H1 (cell line): Measurements from ENCODE around the gene VWA2. TPM values are rescaled to one million over a fixed set of nuclear protein-coding genes. Genes with fewer than 3 reads are reported as not detected.

ENCODE experiments used
- ASH2L ChIP-seq: fragments of 200-600, 300-600 bp; sonication (generic); IDR thresholded peaks from one replicate; pipeline ENCODE4 v1.7.1; 2017; ENCODE audit warnings: low read length
- BCL11A ChIP-seq, 2 experiments: IDR thresholded peaks; one replicate each; pipeline ENCODE4 v1.6.1; 2011; ENCODE audit warnings: low read depth in 2 of 2, low read length in 2 of 2, mild to moderate bottlenecking in 2 of 2
- CBX8 ChIP-seq: fragments of 300-800, 300-1000 bp; sonication (generic); IDR thresholded peaks from 2 replicates; pipeline ENCODE4 v1.7.1; 2016; ENCODE audit warnings: low read depth, low read length, borderline replicate concordance
- CHD7 ChIP-seq: fragments of 300-600 bp; sonication (generic); IDR thresholded peaks from 2 replicates; pipeline ENCODE4 v1.7.1; 2012; ENCODE audit warnings: low read length, moderate library complexity, mild to moderate bottlenecking, inconsistent platforms; ENCODE audit not compliant: insufficient replicate concordance
- CREB1 ChIP-seq: IDR thresholded peaks from 2 replicates; pipeline ENCODE4 v1.6.1; 2012; ENCODE audit warnings: inconsistent platforms
- E2F6 ChIP-seq: IDR thresholded peaks from 2 replicates; pipeline ENCODE4 v1.6.1; 2012; ENCODE audit warnings: inconsistent platforms
- KDM1A ChIP-seq: fragments of 200-600, 300-600 bp; sonication (generic); IDR thresholded peaks from 2 replicates; pipeline ENCODE4 v1.7.1; 2016; ENCODE audit warnings: mild to moderate bottlenecking, low read length, borderline replicate concordance
- KDM4A ChIP-seq: IDR thresholded peaks from one replicate; pipeline ENCODE4 v1.7.1; 2012; ENCODE audit warnings: low read depth, mild to moderate bottlenecking, moderate library complexity, low read length, inconsistent platforms; ENCODE audit not compliant: severe bottlenecking
- RNF2 ChIP-seq: fragments of 200-900, 300-1000 bp; sonication (generic); IDR thresholded peaks from 2 replicates; pipeline ENCODE4 v1.7.1; 2016; ENCODE audit warnings: borderline replicate concordance, low read depth, mild to moderate bottlenecking, antibody characterized with exemption, low read length; ENCODE audit not compliant: poor library complexity, severe bottlenecking; ENCODE audit errors: missing control alignments
- RXRA ChIP-seq: IDR thresholded peaks from 2 replicates; pipeline ENCODE4 v1.6.1; 2011; ENCODE audit warnings: low read depth, mild to moderate bottlenecking, low read length, moderate library complexity; ENCODE audit not compliant: insufficient read depth
- TAF7 ChIP-seq: optimal IDR thresholded peaks from 2 replicates; pipeline ENCODE3; 2011; ENCODE audit warnings: low read depth, mild to moderate bottlenecking, inconsistent platforms, low read length, moderate library complexity, borderline replicate concordance
- polyA plus RNA-seq, 7 experiments: library from polyadenylated mRNA; depleted of rRNA in 3 of 7; stranded (reverse) in 5 of 7; unstranded in 2 of 7; fragments of >200 nt in 5 of 7; fragments of 200-250 nt in 2 of 7; gene quantifications; 1 replicate in 5 of 7; 2 replicates in 1 of 7; 4 replicates in 1 of 7; pipeline versions ENCODE4 v1.2.1 to v1.2.3, GENCODE V29; 2011 to 2013; ENCODE audit warnings: missing spikeins in 2 of 7, mixed read lengths in 2 of 7
- total RNA-seq: library from RNA; stranded (reverse); fragmentation: NEBNext Ultra II Directional; extraction: Animal tissue kit (Norgen Biotek cat#: 25700); gene quantifications from 2 replicates; pipeline ENCODE4 v1.2.1, GENCODE V29; 2021

VWA2 gene
- total and polyA plus RNA-seq, 2 of the 8 experiments (the other 6 are each of a cell fraction or from before 2014, with no cell fraction given): 2.8 to 2.9 TPM

- no peak for TF ChIP-seq CHD7
- no peak for TF ChIP-seq KDM1A
- no peak for TF ChIP-seq TAF7
- no peak for TF ChIP-seq CREB1
- TF ChIP-seq CBX8: no peak
- TF ChIP-seq E2F6: no peak
- no peak for TF ChIP-seq BCL11A (IDR thresholded peaks at IDR 0.05; ENCODE audit: low read depth in 2 of 2, low read length in 2 of 2)
- TF ChIP-seq RNF2: no peak
- TF ChIP-seq KDM4A: no peak
- TF ChIP-seq ASH2L: no peak
- no peak for TF ChIP-seq RXRA
- TF ChIP-seq, all 59 proteins: peak for 0
These were observed 71.3 kb downstream of the VWA2 start (continued) for GRCh38 chr10:114310346-114310745.
